GM12864 (cell line): ENCODE results near the gene FOXO1.

Experiments
- DNase-seq: peaks from one replicate; pipeline ENCODE4 v3.0.0-alpha.2; 2011; ENCODE audit warnings: low read depth
- H3K4me3 ChIP-seq: 2 replicates; pipeline ENCODE4 v1.5.1; 2011; ENCODE audit warnings: mild to moderate bottlenecking, low read depth, low read length, control low read depth
- TF ChIP-seq, protein P1 (sequence below): IDR thresholded peaks from 2 replicates; pipeline ENCODE4 v1.5.1; 2011; ENCODE audit warnings: low read depth, mild to moderate bottlenecking, moderate library complexity, low read length, control low read depth, inconsistent platforms; ENCODE audit errors: missing control alignments

The FOXO1 gene

GRCh38 chr13:40530961-40531360 lies 135.5 kb downstream of the FOXO1 start:
- no peak for DNase-seq
- TF ChIP-seq, protein P1, sequence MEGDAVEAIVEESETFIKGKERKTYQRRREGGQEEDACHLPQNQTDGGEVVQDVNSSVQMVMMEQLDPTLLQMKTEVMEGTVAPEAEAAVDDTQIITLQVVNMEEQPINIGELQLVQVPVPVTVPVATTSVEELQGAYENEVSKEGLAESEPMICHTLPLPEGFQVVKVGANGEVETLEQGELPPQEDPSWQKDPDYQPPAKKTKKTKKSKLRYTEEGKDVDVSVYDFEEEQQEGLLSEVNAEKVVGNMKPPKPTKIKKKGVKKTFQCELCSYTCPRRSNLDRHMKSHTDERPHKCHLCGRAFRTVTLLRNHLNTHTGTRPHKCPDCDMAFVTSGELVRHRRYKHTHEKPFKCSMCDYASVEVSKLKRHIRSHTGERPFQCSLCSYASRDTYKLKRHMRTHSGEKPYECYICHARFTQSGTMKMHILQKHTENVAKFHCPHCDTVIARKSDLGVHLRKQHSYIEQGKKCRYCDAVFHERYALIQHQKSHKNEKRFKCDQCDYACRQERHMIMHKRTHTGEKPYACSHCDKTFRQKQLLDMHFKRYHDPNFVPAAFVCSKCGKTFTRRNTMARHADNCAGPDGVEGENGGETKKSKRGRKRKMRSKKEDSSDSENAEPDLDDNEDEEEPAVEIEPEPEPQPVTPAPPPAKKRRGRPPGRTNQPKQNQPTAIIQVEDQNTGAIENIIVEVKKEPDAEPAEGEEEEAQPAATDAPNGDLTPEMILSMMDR: no peak
- no peak overlapping the region for H3K4me3 ChIP-seq

DNA sequence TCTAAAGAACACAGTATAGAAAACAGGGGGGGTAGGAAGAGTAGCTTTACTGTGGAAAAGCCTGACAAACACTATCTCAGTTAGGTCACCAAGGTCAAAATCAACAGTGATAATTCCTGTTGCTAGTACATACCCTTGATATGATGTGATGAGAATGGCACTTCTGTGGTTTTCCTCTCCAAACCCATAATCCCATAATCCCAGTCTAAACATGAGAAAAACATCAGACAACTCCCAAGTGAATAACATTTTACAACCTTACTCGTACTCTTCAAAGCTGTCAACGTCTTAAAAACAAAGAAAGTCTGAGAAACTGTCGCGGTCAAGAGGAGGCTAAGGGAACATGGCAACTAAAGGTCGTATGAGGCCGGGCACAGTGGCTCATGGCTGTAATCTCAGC lies 137.6 kb downstream of the FOXO1 start:
- no peak for DNase-seq
- TF ChIP-seq, protein P1: no peak
- H3K4me3 ChIP-seq: no peak overlapping the region

- TF ChIP-seq, protein P1: no peak
Measured at GRCh38 chr13:40527914-40528313, 138.5 kb downstream of the FOXO1 start.

GRCh38 chr13:40522282-40522681 lies 144.2 kb downstream of the FOXO1 start:
- DNase-seq: no peak
- TF ChIP-seq, protein P1: no peak
- H3K4me3 ChIP-seq: no peak overlapping the region

More at GRCh38 chr13:40527914-40528313, 138.5 kb downstream of the FOXO1 start:
- H3K4me3 ChIP-seq: no peak overlapping the region
- DNase-seq: no peak

- TF ChIP-seq, protein P1: no peak
- no peak for DNase-seq
- H3K4me3 ChIP-seq: no peak overlapping the region
Measured at GRCh38 chr13:40520916-40521315, 145.5 kb downstream of the FOXO1 start.

DNA sequence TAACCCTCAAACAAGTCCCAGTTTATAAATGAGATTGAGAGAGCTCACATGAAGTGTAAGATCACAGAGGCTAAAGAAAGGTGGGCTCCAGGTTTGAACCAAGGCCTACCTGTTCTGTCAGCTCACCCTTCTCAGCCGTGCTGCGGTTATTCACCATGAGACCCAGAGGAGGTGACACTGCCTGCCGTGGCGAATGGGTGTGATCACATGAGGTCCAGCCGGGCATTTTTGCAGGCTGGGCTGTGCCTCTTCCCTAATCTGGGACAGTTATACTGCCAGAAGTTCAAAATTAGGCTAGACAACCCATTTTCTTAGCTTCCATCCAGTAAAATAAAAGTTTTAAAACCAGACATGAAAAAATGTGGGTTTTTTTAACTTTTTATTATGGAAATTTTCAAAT lies 146.8 kb downstream of the FOXO1 start:
- TF ChIP-seq, protein P1: no peak
- no peak for DNase-seq

GRCh38 chr13:40518481-40518882 lies 148.0 kb downstream of the FOXO1 start:
- no peak for DNase-seq
- no peak overlapping the region for H3K4me3 ChIP-seq
- TF ChIP-seq, protein P1: no peak

More for the DNA sequence above, 146.8 kb downstream of the FOXO1 start:
- no peak overlapping the region for H3K4me3 ChIP-seq
